Measurements from ENCODE around the gene ADAMTS10.

GRCh38 chr19:8531470-8531869 lies 79.0 kb downstream of the ADAMTS10 start:
- TF ChIP-seq CTCF (conservative IDR thresholded peaks at IDR 0.05; ENCODE audit: low read length) = no peak
- no peak for TF ChIP-seq EZH2phosphoT487 (IDR thresholded peaks at IDR 0.05; ENCODE audit: borderline replicate concordance, low read depth, low read length)

Data from OCI-LY7 (cell line).